Endothelial cell of umbilical vein (primary cell): ENCODE measurements around the gene SPRY4. TPM values are rescaled to one million over a fixed set of nuclear protein-coding genes. Genes with fewer than 3 reads are reported as not detected.

Source experiments
- BruUV-seq: library from RNA; stranded (reverse); fragments of 400-500 nt; replicated peaks from 2 replicates; lab custom pipeline; 2021; lab: Mats Ljungman, UMichigan
- CTCF ChIA-PET: fragments of 300-600, 350-600 bp; sonication (Branson Sonifier 250); formaldehyde crosslinking; loops from one replicate; lab custom pipeline; 2021; ENCODE audit warnings: antibody characterized with exemption, inconsistent platforms; lab: Charles Lee
- POLR2A ChIA-PET: fragments of 300-600, 350-600 bp; sonication (Branson Sonifier 250); formaldehyde crosslinking; loops from one replicate; lab custom pipeline; 2021; ENCODE audit warnings: antibody characterized with exemption, inconsistent platforms; lab: Charles Lee
- DNase-seq: peaks from one replicate; pipeline ENCODE4 v3.0.0-alpha.2; 2011; ENCODE audit warnings: low read depth, low spot score
- FAIRE-seq: peaks from 2 replicates; lab custom pipeline; 2011; peaks lifted over from hg19 to GRCh38; lab: Jason Lieb, UNC
- H2AFZ ChIP-seq: 2 replicates; pipeline ENCODE4 v1.6.0; 2012; ENCODE audit warnings: low read depth, low read length, control low read depth, inconsistent platforms
- H3K27ac ChIP-seq: 2 replicates; pipeline ENCODE4 v1.5.1; 2011; ENCODE audit warnings: low read depth, mild to moderate bottlenecking, control low read depth, low read length, moderate library complexity; ENCODE audit not compliant: insufficient read depth
- H3K27me3 ChIP-seq, 2 experiments: 2 replicates each; pipeline versions ENCODE4 v1.6.0 to v1.6.1; 2011; ENCODE audit warnings: low read length in 2 of 2, mixed read lengths in 1 of 2; ENCODE audit not compliant: control insufficient read depth in 2 of 2, insufficient read depth in 2 of 2
- H3K36me3 ChIP-seq, 2 experiments: 2 replicates in 1 of 2; 3 replicates in 1 of 2; pipeline ENCODE4 v1.5.1; 2011; ENCODE audit warnings: low read length in 2 of 2, mild to moderate bottlenecking in 1 of 2, moderate library complexity in 1 of 2; ENCODE audit not compliant: control insufficient read depth in 2 of 2, insufficient read depth in 2 of 2; ENCODE audit errors: extremely low read depth in 1 of 2
- H3K4me1 ChIP-seq: 3 replicates; pipeline ENCODE4 v1.5.1; 2011; ENCODE audit warnings: mild to moderate bottlenecking, low read length; ENCODE audit not compliant: control insufficient read depth, insufficient read depth; ENCODE audit errors: extremely low read depth
- H3K4me2 ChIP-seq: 2 replicates; pipeline ENCODE4 v1.6.1; 2011; ENCODE audit warnings: low read length, control low read depth, mixed read lengths; ENCODE audit not compliant: insufficient read depth
- H3K4me3 ChIP-seq, 3 experiments: fragments of 200-600 bp in 1 of 3; sonication (generic), shearing (Covaris generic) in 1 of 3; replicated peaks in 1 of 3; 2 replicates each; pipeline ENCODE4 v1.5.1; 2011 to 2016; ENCODE audit warnings: control low read depth in 3 of 3, low read length in 3 of 3, mild to moderate bottlenecking in 2 of 3, inconsistent platforms in 1 of 3, low read depth in 1 of 3, moderate library complexity in 1 of 3; ENCODE audit not compliant: insufficient read depth in 1 of 3
- H3K79me2 ChIP-seq: 2 replicates; pipeline ENCODE4 v1.6.0; 2012; ENCODE audit warnings: low read length, inconsistent platforms; ENCODE audit not compliant: control insufficient read depth, insufficient read depth
- H3K9ac ChIP-seq: replicated peaks from 2 replicates; pipeline ENCODE3; 2011; ENCODE audit warnings: low read length, control low read depth; ENCODE audit not compliant: insufficient read depth; ENCODE audit errors: extremely low read depth
- H3K9me1 ChIP-seq: replicated peaks from 3 replicates; pipeline ENCODE4 v1.6.0; 2011; ENCODE audit warnings: mild to moderate bottlenecking, low read length; ENCODE audit not compliant: control insufficient read depth, insufficient read depth; ENCODE audit errors: extremely low read depth
- H3K9me3 ChIP-seq: replicated peaks from 2 replicates; pipeline ENCODE4 v1.5.1; 2012; ENCODE audit warnings: low read length, inconsistent platforms; ENCODE audit not compliant: control insufficient read depth, insufficient read depth
- H4K20me1 ChIP-seq: replicated peaks from 2 replicates; pipeline ENCODE3; 2011; ENCODE audit warnings: mild to moderate bottlenecking, low read length; ENCODE audit not compliant: control insufficient read depth, insufficient read depth; ENCODE audit errors: extremely low read depth
- EZH2 ChIP-seq: IDR thresholded peaks from 2 replicates; pipeline ENCODE4 v1.6.1; 2012; ENCODE audit warnings: borderline replicate concordance, low read depth, mild to moderate bottlenecking, moderate library complexity, low read length, inconsistent platforms; ENCODE audit not compliant: severe bottlenecking
- FOS ChIP-seq: IDR thresholded peaks from 2 replicates; pipeline ENCODE4 v1.6.1; 2011; ENCODE audit warnings: mild to moderate bottlenecking, low read length, moderate library complexity, borderline replicate concordance; ENCODE audit not compliant: insufficient read depth
- GATA2 ChIP-seq: IDR thresholded peaks from 2 replicates; pipeline ENCODE4 v1.7.0; 2011; ENCODE audit warnings: low read depth, mild to moderate bottlenecking, moderate library complexity, mixed read lengths, low read length; ENCODE audit not compliant: insufficient read length, insufficient read depth
- JUN ChIP-seq: IDR thresholded peaks from 2 replicates; pipeline ENCODE4 v1.6.1; 2011; ENCODE audit warnings: borderline replicate concordance, low read depth; ENCODE audit not compliant: insufficient read length, insufficient read depth
- MYC ChIP-seq: IDR thresholded peaks from one replicate; pipeline ENCODE4 v1.6.1; 2011; ENCODE audit warnings: mild to moderate bottlenecking, low read depth, low read length
- POLR2A ChIP-seq: IDR thresholded peaks from 2 replicates; pipeline ENCODE4 v1.6.1; 2012; ENCODE audit warnings: low read depth, mild to moderate bottlenecking, control low read depth, low read length
- POLR2AphosphoS5 ChIP-seq: IDR thresholded peaks from 2 replicates; pipeline ENCODE4 v1.6.1; 2012; ENCODE audit warnings: low read depth, mild to moderate bottlenecking, control low read depth, low read length, moderate library complexity; ENCODE audit not compliant: insufficient read depth
- dilution Hi-C: fragments of 300-500 bp; cut with MboI; formaldehyde crosslinking; loops from one replicate; pipeline ENCODE4 v1.15.0; 2019; ENCODE audit warnings: low sequenced_read_pairs; ENCODE audit not compliant: extremely low pct_ligation_motif_present
- intact Hi-C: fragments of 100-400 bp; cut with micrococcal nuclease; formaldehyde crosslinking; loops from one replicate; pipeline ENCODE4 v1.10.0; 2022
- polyA plus RNA-seq, 4 experiments: library from polyadenylated mRNA; depleted of rRNA in 3 of 4; stranded (reverse) in 3 of 4; unstranded in 1 of 4; fragments of >200 nt; gene quantifications; 2 replicates each; pipeline versions ENCODE4 v1.2.1 to v1.2.3, GENCODE V29; 2011 to 2012; ENCODE audit warnings: missing spikeins in 1 of 4
- total RNA-seq: library from RNA; stranded (reverse); gene quantifications from 2 replicates; pipeline ENCODE4 v1.2.3, GENCODE V29; 2021
- TF ChIP-seq, protein P1 (sequence below), 2 donors: IDR thresholded peaks; 1 replicate in 1 of 2; 2 replicates in 1 of 2; pipeline ENCODE4 v1.5.1; 2011; ENCODE audit warnings: low read length in 2 of 2, mild to moderate bottlenecking in 2 of 2, moderate library complexity in 2 of 2, control low read depth in 1 of 2, inconsistent platforms in 1 of 2, low read depth in 1 of 2; ENCODE audit not compliant: insufficient read depth in 1 of 2; ENCODE audit errors: extremely low read depth in 1 of 2
- TF ChIP-seq, protein P2 (sequence below): IDR thresholded peaks from 2 replicates; pipeline ENCODE4 v1.6.1; 2011; ENCODE audit not compliant: insufficient read depth, insufficient read length

Gene SPRY4
- total and polyA plus RNA-seq, 2 donors (not counting 3 experiments of a cell fraction or from before 2014, with no cell fraction given) = 9.3 to 33.9 TPM

DNA sequence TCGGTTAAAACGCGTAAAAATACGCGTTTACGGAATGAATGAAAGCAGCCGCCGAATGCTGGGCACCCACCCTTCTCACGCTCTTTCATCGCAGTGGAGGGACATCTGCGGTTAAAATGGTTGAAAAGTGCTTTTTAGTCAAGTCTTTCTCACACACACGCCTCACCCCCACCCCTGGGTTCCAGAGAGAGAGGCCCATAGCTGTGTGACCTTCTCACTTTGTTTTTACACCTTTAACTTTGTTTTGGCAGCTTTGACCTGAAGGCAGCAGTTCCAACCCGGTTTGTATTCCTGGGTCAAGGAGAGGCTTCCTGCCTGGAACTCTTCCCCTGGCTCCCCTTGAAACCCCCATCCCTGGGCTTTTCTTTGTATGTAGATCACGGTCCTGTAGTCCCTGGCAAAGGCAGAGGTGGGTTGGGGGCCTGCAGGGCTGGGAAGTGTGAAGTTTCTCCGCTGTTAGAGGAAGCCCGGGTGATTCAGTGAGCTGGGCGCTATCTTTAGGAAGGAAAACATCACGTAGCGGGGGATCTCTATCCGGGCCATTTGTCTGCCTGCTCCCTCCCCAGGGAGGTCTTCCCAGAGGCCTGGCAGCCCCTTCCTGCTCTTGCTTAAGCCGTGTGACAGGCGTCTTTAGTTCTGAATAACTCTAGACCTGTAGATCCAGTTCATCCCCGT is 29.6 kb downstream of the SPRY4 start:
- intact Hi-C loops (no loop called here), dilution Hi-C loops (no loop called here)
- H3K27ac ChIP-seq = peak overlapping the region; percentile 99
- no peaks in the 10 kb centered on the region for H3K27me3 ChIP-seq
- DNase-seq (peak; percentile 78), FAIRE-seq (peak; percentile 93)
- peak overlapping the region; percentile 5 for H2AFZ ChIP-seq
- TF ChIP-seq EZH2 (no peak), POLR2A (no peak), FOS (peak; percentile 71), GATA2 (peak; percentile 82), POLR2AphosphoS5 (peak; percentile 63), JUN (peak; percentile 16), MYC (no peak)
- TF ChIP-seq, protein P1, sequence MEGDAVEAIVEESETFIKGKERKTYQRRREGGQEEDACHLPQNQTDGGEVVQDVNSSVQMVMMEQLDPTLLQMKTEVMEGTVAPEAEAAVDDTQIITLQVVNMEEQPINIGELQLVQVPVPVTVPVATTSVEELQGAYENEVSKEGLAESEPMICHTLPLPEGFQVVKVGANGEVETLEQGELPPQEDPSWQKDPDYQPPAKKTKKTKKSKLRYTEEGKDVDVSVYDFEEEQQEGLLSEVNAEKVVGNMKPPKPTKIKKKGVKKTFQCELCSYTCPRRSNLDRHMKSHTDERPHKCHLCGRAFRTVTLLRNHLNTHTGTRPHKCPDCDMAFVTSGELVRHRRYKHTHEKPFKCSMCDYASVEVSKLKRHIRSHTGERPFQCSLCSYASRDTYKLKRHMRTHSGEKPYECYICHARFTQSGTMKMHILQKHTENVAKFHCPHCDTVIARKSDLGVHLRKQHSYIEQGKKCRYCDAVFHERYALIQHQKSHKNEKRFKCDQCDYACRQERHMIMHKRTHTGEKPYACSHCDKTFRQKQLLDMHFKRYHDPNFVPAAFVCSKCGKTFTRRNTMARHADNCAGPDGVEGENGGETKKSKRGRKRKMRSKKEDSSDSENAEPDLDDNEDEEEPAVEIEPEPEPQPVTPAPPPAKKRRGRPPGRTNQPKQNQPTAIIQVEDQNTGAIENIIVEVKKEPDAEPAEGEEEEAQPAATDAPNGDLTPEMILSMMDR (IDR thresholded peaks at IDR 0.05; ENCODE audit: extremely low read depth in 1 of 2, insufficient read depth in 1 of 2, low read depth in 1 of 2, low read length in 2 of 2) = no peak
- TF ChIP-seq, protein P2, sequence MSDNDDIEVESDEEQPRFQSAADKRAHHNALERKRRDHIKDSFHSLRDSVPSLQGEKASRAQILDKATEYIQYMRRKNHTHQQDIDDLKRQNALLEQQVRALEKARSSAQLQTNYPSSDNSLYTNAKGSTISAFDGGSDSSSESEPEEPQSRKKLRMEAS = no peak
- peaks cover 52% of the 10 kb centered on the region for H3K4me1 ChIP-seq
- H3K4me2 ChIP-seq = peak overlapping the region; percentile 46
- CTCF ChIA-PET = interaction anchor here (1.0 to 2.0 kb wide), 5 partner anchors 8 to 254 kb away, joined by 3 to 11 read pairs (median 4); partner anchors contain the start of gene SPRY4
- H3K9ac ChIP-seq = peak overlapping the region; percentile 79
- no peaks in the 10 kb centered on the region for H3K9me3 ChIP-seq
- H3K79me2 ChIP-seq = peaks cover 2% of the 10 kb centered on the region
- TSS peak; percentile 8 for BruUV-seq
- no peaks in the 10 kb centered on the region for H3K36me3 ChIP-seq
- no peak overlapping the region for H3K4me3 ChIP-seq
- POLR2A ChIA-PET = interaction anchor here (0.6 kb wide), 1 partner anchor 337 kb away, joined by 6 read pairs; the partner anchor contains the start of gene PCDH12
- no peaks in the 10 kb centered on the region for H4K20me1 ChIP-seq
- no peaks in the 10 kb centered on the region for H3K9me1 ChIP-seq
